Measurements from ENCODE around the gene LIPJ.

LIPJ gene

GRCh38 chr10:88598055-88598454 lies 11.5 kb downstream of the LIPJ start:
- peak; percentile 4 for DNase-seq

- no peak for DNase-seq
Measured at GRCh38 chr10:88608052-88608732, 21.6 kb downstream of the LIPJ start.

- no peak for DNase-seq
Measured at GRCh38 chr10:88608780-88609179, 22.2 kb downstream of the LIPJ start.

- DNase-seq: no peak
Measured at GRCh38 chr10:88616250-88616977, 29.9 kb downstream of the LIPJ start.

- DNase-seq: no peak
Measured at GRCh38 chr10:88617772-88618300, 31.3 kb downstream of the LIPJ start.

GRCh38 chr10:88618496-88618895 lies 31.9 kb downstream of the LIPJ start:
- no peak for DNase-seq

- no peak for DNase-seq
Measured at GRCh38 chr10:88620441-88620840, 33.9 kb downstream of the LIPJ start.

- no peak for DNase-seq
Measured at GRCh38 chr10:88623835-88624234, 37.3 kb downstream of the LIPJ start.

- DNase-seq: no peak
Measured at GRCh38 chr10:88624840-88625239, 38.3 kb downstream of the LIPJ start.

GRCh38 chr10:88640186-88640585 lies 53.6 kb downstream of the LIPJ start:
- no peak for DNase-seq

- no peak for DNase-seq
Measured at GRCh38 chr10:88642209-88642608, 55.6 kb downstream of the LIPJ start.

- no peak for DNase-seq
Measured at GRCh38 chr10:88642963-88643362, 56.4 kb downstream of the LIPJ start.

- no peak for DNase-seq
Measured at GRCh38 chr10:88647061-88647615, 60.6 kb downstream of the LIPJ start.

- DNase-seq: no peak
Measured at GRCh38 chr10:88651101-88651551, 64.6 kb downstream of the LIPJ start.

GRCh38 chr10:88652616-88653015 lies 66.1 kb downstream of the LIPJ start:
- DNase-seq: no peak
